ENCODE results near the gene DHX8.

DNA sequence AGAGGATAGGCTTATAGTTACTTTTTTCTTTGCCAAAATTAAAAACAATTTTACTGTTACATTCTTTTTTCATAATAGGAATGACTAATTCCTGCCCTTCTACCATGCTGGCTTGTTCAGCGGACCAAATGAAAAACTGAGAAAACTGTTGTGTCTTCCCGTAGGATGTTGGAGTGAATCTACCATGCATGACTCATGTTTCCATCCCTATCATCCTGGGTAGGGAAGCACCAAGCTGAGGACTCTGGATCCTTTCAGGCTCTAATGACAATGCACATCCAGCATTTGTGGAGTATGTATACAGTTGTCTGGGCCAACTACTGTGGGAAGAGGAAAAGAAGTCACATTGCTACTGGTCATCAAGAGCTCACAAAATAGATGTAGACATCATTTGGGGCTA lies 41.1 kb upstream of the DHX8 start:
- TF ChIP-seq, protein P1, sequence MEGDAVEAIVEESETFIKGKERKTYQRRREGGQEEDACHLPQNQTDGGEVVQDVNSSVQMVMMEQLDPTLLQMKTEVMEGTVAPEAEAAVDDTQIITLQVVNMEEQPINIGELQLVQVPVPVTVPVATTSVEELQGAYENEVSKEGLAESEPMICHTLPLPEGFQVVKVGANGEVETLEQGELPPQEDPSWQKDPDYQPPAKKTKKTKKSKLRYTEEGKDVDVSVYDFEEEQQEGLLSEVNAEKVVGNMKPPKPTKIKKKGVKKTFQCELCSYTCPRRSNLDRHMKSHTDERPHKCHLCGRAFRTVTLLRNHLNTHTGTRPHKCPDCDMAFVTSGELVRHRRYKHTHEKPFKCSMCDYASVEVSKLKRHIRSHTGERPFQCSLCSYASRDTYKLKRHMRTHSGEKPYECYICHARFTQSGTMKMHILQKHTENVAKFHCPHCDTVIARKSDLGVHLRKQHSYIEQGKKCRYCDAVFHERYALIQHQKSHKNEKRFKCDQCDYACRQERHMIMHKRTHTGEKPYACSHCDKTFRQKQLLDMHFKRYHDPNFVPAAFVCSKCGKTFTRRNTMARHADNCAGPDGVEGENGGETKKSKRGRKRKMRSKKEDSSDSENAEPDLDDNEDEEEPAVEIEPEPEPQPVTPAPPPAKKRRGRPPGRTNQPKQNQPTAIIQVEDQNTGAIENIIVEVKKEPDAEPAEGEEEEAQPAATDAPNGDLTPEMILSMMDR (conservative IDR thresholded peaks at IDR 0.05; ENCODE audit: low read depth, low read length): no peak
- TF ChIP-seq POLR2A (IDR thresholded peaks at IDR 0.05; ENCODE audit: low read depth, low read length) (no peak), SMC3 (IDR thresholded peaks at IDR 0.05; ENCODE audit: low read depth, low read length) (no peak), RAD21 (IDR thresholded peaks at IDR 0.05; ENCODE audit: low read length) (no peak), MAFK (IDR thresholded peaks at IDR 0.05; ENCODE audit: low read depth, low read length) (no peak), CEBPB (IDR thresholded peaks at IDR 0.05; ENCODE audit: low read depth, low read length) (no peak), RFX5 (IDR thresholded peaks at IDR 0.05; ENCODE audit: low read depth, low read length) (no peak), RCOR1 (IDR thresholded peaks at IDR 0.05; ENCODE audit: insufficient replicate concordance, low read length) (no peak)
